K562 (cell line): Measurements from ENCODE around the gene BAG5. TPM values are rescaled to one million over a fixed set of nuclear protein-coding genes. Genes with fewer than 3 reads are reported as not detected.

ENCODE experiments used
- DNMT1 ChIP-seq: fragments of 450-650 bp; IDR thresholded peaks from 2 replicates; pipeline ENCODE4 v1.6.1; 2016; ENCODE audit warnings: antibody characterized with exemption, mild to moderate bottlenecking
- FOXM1 ChIP-seq, 2 experiments: fragments of 450-650 bp in 1 of 2; sonication (generic) in 1 of 2; formaldehyde crosslinking in 1 of 2; IDR thresholded peaks; 2 replicates each; pipeline versions ENCODE4 v1.6.1 to v1.9.0; 2017 to 2022; ENCODE audit warnings: low read depth in 2 of 2, mild to moderate bottlenecking in 2 of 2, missing genetic modification reagents in 1 of 2, moderate library complexity in 1 of 2
- FUS ChIP-seq: fragments of 200-400 bp; formaldehyde crosslinking; optimal IDR thresholded peaks from 2 replicates; pipeline ENCODE3; 2017; ENCODE audit warnings: low read depth, low read length
- HMGXB4 ChIP-seq: sonication (generic); formaldehyde crosslinking; IDR thresholded peaks from 2 replicates; pipeline ENCODE4 v1.8.1; 2023; ENCODE audit warnings: mild to moderate bottlenecking, missing genetic modification reagents
- NCOA4 ChIP-seq: fragments of 450-650 bp; IDR thresholded peaks from 2 replicates; pipeline ENCODE4 v1.6.1; 2018; ENCODE audit warnings: mild to moderate bottlenecking; ENCODE audit not compliant: partially characterized antibody
- RBM22 ChIP-seq: fragments of 200-400 bp; formaldehyde crosslinking; IDR thresholded peaks from 2 replicates; pipeline ENCODE4 v1.6.1; 2018; ENCODE audit warnings: low read length, low read depth; ENCODE audit not compliant: poor library complexity, severe bottlenecking
- REST ChIP-seq, 2 experiments: fragments of 450-650 bp; formaldehyde crosslinking in 1 of 2; IDR thresholded peaks; 2 replicates each; pipeline versions ENCODE4 v1.4.0 to v1.6.1; 2014 to 2020; ENCODE audit warnings: mild to moderate bottlenecking in 2 of 2, borderline replicate concordance in 1 of 2, low read depth in 1 of 2
- SRSF9 ChIP-seq: fragments of 200-400 bp; formaldehyde crosslinking; IDR thresholded peaks from 2 replicates; pipeline ENCODE4 v1.6.1; 2017; ENCODE audit warnings: low read depth, low read length, borderline replicate concordance
- TGIF2 ChIP-seq: sonication (generic); formaldehyde crosslinking; IDR thresholded peaks from 2 replicates; pipeline ENCODE4 v1.8.1; 2022; ENCODE audit warnings: mild to moderate bottlenecking, missing genetic modification reagents, moderate library complexity
- VEZF1 ChIP-seq: fragments of 200-800 bp; sonication (Bioruptor generic); IDR thresholded peaks from 2 replicates; pipeline ENCODE4 v1.6.1; 2017; ENCODE audit warnings: missing genetic modification characterization, missing compliant biosample characterization
- ZNF561 ChIP-seq: fragments of 450-650 bp; formaldehyde crosslinking; conservative IDR thresholded peaks from 2 replicates; pipeline ENCODE4 v1.4.0; 2020; ENCODE audit warnings: mild to moderate bottlenecking, moderate library complexity
- ZNF764 ChIP-seq: fragments of 250-450 bp; sonication (Bioruptor Pico); IDR thresholded peaks from 2 replicates; pipeline ENCODE4 v1.4.0; 2020; ENCODE audit warnings: low read depth, mild to moderate bottlenecking, moderate library complexity
- polyA plus RNA-seq, 8 experiments: library from polyadenylated mRNA; depleted of rRNA in 4 of 8; stranded (reverse) in 5 of 8; unstranded in 3 of 8; fragments of >200 nt; fragmentation: Nextera tagmentation in 2 of 8; fragmentation: Illumina TruSeq in 1 of 8; extraction: Ambion mirVana in 2 of 8; extraction: Trizol in 1 of 8; gene quantifications; 2 replicates each; pipeline versions ENCODE4 v1.2.1 to v1.2.3, GENCODE V29; 2011 to 2014; ENCODE audit warnings: inconsistent platforms in 1 of 8, missing spikeins in 1 of 8
- total RNA-seq, 7 experiments: library from RNA; depleted of rRNA in 6 of 7; stranded (reverse); fragments of >200 nt in 6 of 7; fragmentation: Illumina TruSeq in 2 of 7; extraction: Trizol in 2 of 7; gene quantifications; 2 replicates each; pipeline versions ENCODE4 v1.2.1 to v1.2.3, GENCODE V29; 2011 to 2021; ENCODE audit warnings: low replicate concordance in 1 of 7

Gene BAG5
- total and polyA plus RNA-seq, 9 of the 15 experiments (the other 6 are each of a cell fraction or from before 2014, with no cell fraction given), result 7.9 to 21.4 (median 13.2) TPM

GRCh38 chr14:103546652-103547454, 15.6 kb downstream of the BAG5 start (continued):
- TF ChIP-seq REST (IDR thresholded peaks at IDR 0.05; ENCODE audit: borderline replicate concordance), result peak; percentile 87
- TF ChIP-seq REST (CRISPR knock-in tag; IDR thresholded peaks at IDR 0.05; ENCODE audit: low read depth), result no peak
- no peak for TF ChIP-seq RBM22
- no peak for TF ChIP-seq HMGXB4 (CRISPR knock-in tag)
- TF ChIP-seq TGIF2 (CRISPR knock-in tag), result no peak
- TF ChIP-seq FOXM1 (IDR thresholded peaks at IDR 0.05; ENCODE audit: low read depth), result no peak
- TF ChIP-seq FOXM1 (CRISPR knock-in tag; IDR thresholded peaks at IDR 0.05; ENCODE audit: low read depth), result no peak
- TF ChIP-seq NCOA4, result no peak
- peak; percentile 42; the same call in 1 of the 2 replicates for TF ChIP-seq VEZF1
- TF ChIP-seq ZNF561 (CRISPR knock-in tag), result no peak
- TF ChIP-seq SRSF9, result no peak
- TF ChIP-seq DNMT1, result no peak
- no peak for TF ChIP-seq ZNF764 (CRISPR knock-in tag)
- TF ChIP-seq FUS, result no peak
